DND-41 (cell line): ENCODE results near the gene ACACA.

Source experiments
- ATAC-seq: fragments of 200-7000 bp; cut with Tn5 transposase; 3 replicates; pipeline ENCODE4 v1.9.1; 2021; ENCODE audit warnings: low read depth; ENCODE audit not compliant: insufficient read depth
- DNase-seq: peaks from one replicate; pipeline ENCODE4 v3.0.0-alpha.2; 2020
- H2AFZ ChIP-seq: 2 replicates; pipeline ENCODE4 v1.6.0; 2012; ENCODE audit warnings: low read depth, low read length
- H3K27ac ChIP-seq: 2 replicates; pipeline ENCODE4 v1.5.1; 2012; ENCODE audit warnings: low read length, inconsistent platforms
- H3K27me3 ChIP-seq: fragments of 200-600 bp; sonication (generic); 2 replicates; pipeline ENCODE4 v1.6.0; 2012; ENCODE audit warnings: low read length, mild to moderate bottlenecking, inconsistent platforms; ENCODE audit not compliant: insufficient read depth, poor library complexity
- H3K36me3 ChIP-seq: 2 replicates; pipeline ENCODE4 v1.5.1; 2012; ENCODE audit warnings: low read length, inconsistent platforms; ENCODE audit not compliant: insufficient read depth
- H3K4me1 ChIP-seq: 2 replicates; pipeline ENCODE4 v1.5.1; 2012; ENCODE audit warnings: mild to moderate bottlenecking, low read length; ENCODE audit not compliant: insufficient read depth
- H3K4me2 ChIP-seq: 2 replicates; pipeline ENCODE4 v1.6.0; 2012; ENCODE audit warnings: mild to moderate bottlenecking, moderate library complexity, low read length, inconsistent platforms; ENCODE audit not compliant: insufficient read depth
- H3K4me3 ChIP-seq, 2 experiments: fragments of 200-600 bp in 1 of 2; shearing (Covaris generic) in 1 of 2; 2 replicates each; pipeline ENCODE4 v1.5.1; 2012 to 2016; ENCODE audit warnings: inconsistent platforms in 2 of 2, low read length in 2 of 2, mild to moderate bottlenecking in 2 of 2, low read depth in 1 of 2, moderate library complexity in 1 of 2
- H3K79me2 ChIP-seq: 2 replicates; pipeline ENCODE4 v1.6.0; 2012; ENCODE audit warnings: low read length, inconsistent platforms; ENCODE audit not compliant: insufficient read depth
- H3K9ac ChIP-seq: 2 replicates; pipeline ENCODE4 v1.6.0; 2012; ENCODE audit warnings: low read depth, mild to moderate bottlenecking, inconsistent platforms, low read length, moderate library complexity
- H3K9me3 ChIP-seq: 2 replicates; pipeline ENCODE4 v1.5.1; 2012; ENCODE audit warnings: low read length, moderate library complexity, mild to moderate bottlenecking, inconsistent platforms; ENCODE audit not compliant: insufficient read depth, severe bottlenecking
- H4K20me1 ChIP-seq: 2 replicates; pipeline ENCODE4 v1.6.0; 2012; ENCODE audit warnings: low read length; ENCODE audit not compliant: insufficient read depth
- CTCF ChIP-seq: IDR thresholded peaks from 2 replicates; pipeline ENCODE4 v1.5.1; 2012; ENCODE audit warnings: borderline replicate concordance, low read length, moderate library complexity, mild to moderate bottlenecking; ENCODE audit not compliant: poor library complexity, severe bottlenecking; ENCODE audit errors: extremely low read depth
- EZH2 ChIP-seq: IDR thresholded peaks from 3 replicates; pipeline ENCODE4 v1.6.1; 2012; ENCODE audit warnings: borderline replicate concordance, low read depth, mild to moderate bottlenecking, moderate library complexity, low read length, inconsistent platforms; ENCODE audit not compliant: severe bottlenecking

Gene ACACA

GRCh38 chr17:37065486-37066321 lies 340.9 kb downstream of the ACACA start:
- H3K4me3 ChIP-seq, result no peak overlapping the region
- no peak overlapping the region for H3K9ac ChIP-seq
- H3K4me2 ChIP-seq, result no peak overlapping the region
- H3K9me3 ChIP-seq, result no peaks in the 10 kb centered on the region
- TF ChIP-seq EZH2, result no peak
- TF ChIP-seq CTCF, result no peak
- H3K27ac ChIP-seq, result no peak overlapping the region
- no peaks in the 10 kb centered on the region for H3K79me2 ChIP-seq
- H3K27me3 ChIP-seq, result no peaks in the 10 kb centered on the region
- H2AFZ ChIP-seq, result no peak overlapping the region
- no peak for ATAC-seq
- H3K4me1 ChIP-seq, result no peaks in the 10 kb centered on the region
- DNase-seq, result no peak
- H4K20me1 ChIP-seq, result no peaks in the 10 kb centered on the region
- H3K36me3 ChIP-seq, result no peaks in the 10 kb centered on the region

- H3K4me3 ChIP-seq, result no peak overlapping the region
- H3K9me3 ChIP-seq, result no peaks in the 10 kb centered on the region
- H2AFZ ChIP-seq, result no peak overlapping the region
- no peaks in the 10 kb centered on the region for H3K36me3 ChIP-seq
- H3K9ac ChIP-seq, result no peak overlapping the region
- no peaks in the 10 kb centered on the region for H3K4me1 ChIP-seq
- H3K79me2 ChIP-seq, result no peaks in the 10 kb centered on the region
- no peaks in the 10 kb centered on the region for H4K20me1 ChIP-seq
- DNase-seq, result no peak
- no peak for ATAC-seq
- no peak for TF ChIP-seq CTCF
- TF ChIP-seq EZH2, result no peak
- H3K27ac ChIP-seq, result no peak overlapping the region
- H3K4me2 ChIP-seq, result no peak overlapping the region
- no peaks in the 10 kb centered on the region for H3K27me3 ChIP-seq
These were observed 341.7 kb downstream of the ACACA start for GRCh38 chr17:37064956-37065355.

- ATAC-seq, result no peak
- Histone ChIP-seq H3K4me3 (no peak overlapping the region), H3K27me3 (no peaks in the 10 kb centered on the region), H3K79me2 (no peaks in the 10 kb centered on the region), H3K9ac (no peak overlapping the region), H3K9me3 (no peaks in the 10 kb centered on the region), H3K4me1 (no peaks in the 10 kb centered on the region), H4K20me1 (no peaks in the 10 kb centered on the region), H3K4me2 (no peak overlapping the region), H2AFZ (no peak overlapping the region), H3K27ac (no peak overlapping the region), H3K36me3 (no peaks in the 10 kb centered on the region)
- TF ChIP-seq EZH2, result no peak
- TF ChIP-seq CTCF, result no peak
- no peak for DNase-seq
These were observed 342.4 kb downstream of the ACACA start for GRCh38 chr17:37064206-37064605.
